NCI-H146 (cell line): ENCODE data around the gene CTRB2.

ENCODE experiments used
- DNase-seq: peaks from one replicate; lab custom pipeline; 2025; lab: John Stamatoyannopoulos, UW

Gene CTRB2

DNA sequence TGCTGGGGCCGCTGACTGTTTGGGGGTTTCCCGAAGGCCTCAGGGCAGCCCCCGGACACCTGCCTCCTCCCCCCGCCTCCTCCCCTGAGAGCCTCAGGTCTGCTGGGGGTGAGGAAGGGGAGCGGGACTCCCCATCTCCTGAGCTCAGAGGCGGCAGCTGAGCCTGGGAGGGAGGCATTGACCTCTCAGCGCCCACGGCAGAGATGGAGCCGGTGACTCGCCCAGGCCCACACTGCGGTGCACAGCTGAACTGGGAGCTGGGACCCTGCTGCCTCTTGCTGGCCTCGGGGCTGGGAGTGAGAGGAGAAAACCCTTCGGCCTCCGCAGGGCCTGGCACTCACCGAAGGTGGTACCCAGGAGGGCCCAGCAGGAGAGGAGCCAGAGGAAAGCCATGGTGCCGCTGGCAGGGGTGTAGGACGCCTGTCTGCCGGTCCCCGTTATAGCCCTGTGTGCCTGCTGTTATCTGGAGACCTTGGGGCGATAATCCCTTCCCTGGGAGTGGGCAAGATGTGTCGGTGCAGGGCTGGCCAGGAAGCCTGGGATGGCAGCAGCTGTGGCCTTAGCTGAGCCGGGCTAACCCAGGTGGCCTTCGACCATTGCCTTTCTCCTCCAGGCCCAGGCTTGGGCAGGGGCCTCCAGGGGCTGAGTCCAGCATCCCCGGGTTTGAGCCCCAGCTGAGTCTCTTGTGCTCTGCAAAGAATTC, at the start of gene CTRB2:
Gene CTRB2, minus strand, starts transcription at position 413 of the 703 bp plus-strand sequence. Its CDS starts 20 bp downstream, at position 393.
- DNase-seq: no peak

DNA sequence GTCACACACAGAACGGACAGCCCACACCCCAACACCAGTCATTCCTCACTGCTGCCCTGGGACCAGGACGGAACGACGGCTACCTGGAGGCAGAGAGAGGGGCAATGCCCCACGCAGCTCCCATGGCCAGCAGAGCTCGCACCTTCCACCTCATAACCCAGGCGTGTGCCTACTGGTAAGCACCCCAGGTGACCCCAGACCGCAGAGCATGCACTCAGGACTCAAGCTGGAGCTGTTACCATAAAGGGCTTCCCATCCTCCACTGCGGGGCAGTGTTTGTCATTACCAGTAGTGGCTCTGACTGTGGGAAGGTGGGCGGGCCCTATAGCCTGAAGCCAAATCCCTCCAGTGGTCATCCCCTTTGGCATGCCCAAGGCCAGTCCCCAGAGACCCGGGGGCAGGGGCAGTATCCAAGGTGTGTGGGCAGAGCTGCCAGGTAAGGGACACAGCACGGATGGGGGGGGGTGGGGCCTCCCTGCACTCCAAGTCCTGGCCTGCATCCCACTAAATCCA, 49.2 kb upstream of the CTRB2 start:
- DNase-seq: no peak

DNA sequence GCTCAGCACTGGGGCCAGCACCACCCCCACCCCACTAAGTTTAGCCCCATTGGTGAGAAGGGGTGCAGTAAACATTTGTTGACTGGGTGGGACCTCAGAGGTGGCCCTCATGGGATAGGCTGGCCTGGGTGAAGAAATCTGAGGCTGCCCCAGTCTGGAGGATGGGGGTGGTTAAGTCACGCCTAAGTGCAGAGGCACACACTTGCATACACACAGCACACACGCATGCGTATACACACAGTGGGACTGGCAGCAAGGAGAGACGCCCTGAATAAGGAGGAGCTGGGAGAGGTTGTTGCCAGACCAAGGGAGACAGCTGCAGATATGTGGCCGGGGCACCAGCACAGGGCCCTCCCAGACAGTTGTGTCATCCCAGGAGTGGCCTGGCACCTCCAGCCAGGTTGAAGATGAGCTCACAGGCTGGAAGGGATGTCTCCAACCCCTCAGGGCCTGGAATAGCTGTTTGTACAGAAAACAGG, 47.4 kb upstream of the CTRB2 start:
- DNase-seq: no peak

DNA sequence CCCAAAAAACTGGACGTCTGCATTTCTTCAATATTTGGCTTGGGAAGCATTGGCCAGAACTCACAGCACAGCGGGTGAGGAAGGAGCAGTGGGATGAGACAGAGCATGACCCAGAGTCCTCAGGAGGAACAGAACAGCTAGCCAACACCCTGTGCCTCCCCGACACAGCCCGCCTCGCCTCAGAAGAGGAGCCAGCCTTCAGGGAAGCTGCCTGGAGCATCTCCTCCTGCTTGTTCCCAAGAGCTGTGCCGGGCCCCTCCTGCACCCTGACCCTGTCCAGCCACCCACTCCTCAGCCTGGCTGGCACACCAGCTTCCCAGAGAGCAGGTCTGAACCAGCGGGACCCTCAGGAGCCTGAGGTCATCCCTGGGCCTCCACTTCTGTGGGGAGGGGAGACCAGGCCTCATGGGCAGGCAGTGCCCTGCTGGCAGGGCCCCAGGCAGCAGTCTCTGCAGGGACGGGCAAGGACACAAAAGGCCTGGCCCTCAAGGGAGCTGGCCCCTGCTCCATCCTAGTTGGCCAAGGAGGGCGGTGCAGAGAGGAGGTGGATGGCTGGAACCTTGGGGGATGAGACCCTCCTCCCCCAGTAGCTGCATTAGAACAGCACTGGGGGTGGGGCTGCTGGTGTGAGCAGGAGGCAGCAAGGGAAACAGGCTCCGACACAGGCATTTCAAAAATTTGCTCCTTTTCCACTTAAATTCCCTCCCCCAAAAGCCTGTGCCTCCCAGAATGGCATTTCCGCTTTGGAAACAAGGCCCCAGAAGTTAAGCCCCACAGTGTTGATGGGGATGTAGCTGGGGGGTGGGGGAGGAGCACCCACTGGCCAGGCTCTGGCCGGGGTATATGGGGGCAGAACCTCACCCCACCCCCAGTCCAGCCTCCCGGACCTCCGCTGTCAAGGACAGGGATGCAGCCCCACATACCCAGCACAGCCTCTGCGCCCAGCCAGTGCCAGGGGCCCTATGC, 46.3 kb upstream of the CTRB2 start:
- no peak for DNase-seq

DNA sequence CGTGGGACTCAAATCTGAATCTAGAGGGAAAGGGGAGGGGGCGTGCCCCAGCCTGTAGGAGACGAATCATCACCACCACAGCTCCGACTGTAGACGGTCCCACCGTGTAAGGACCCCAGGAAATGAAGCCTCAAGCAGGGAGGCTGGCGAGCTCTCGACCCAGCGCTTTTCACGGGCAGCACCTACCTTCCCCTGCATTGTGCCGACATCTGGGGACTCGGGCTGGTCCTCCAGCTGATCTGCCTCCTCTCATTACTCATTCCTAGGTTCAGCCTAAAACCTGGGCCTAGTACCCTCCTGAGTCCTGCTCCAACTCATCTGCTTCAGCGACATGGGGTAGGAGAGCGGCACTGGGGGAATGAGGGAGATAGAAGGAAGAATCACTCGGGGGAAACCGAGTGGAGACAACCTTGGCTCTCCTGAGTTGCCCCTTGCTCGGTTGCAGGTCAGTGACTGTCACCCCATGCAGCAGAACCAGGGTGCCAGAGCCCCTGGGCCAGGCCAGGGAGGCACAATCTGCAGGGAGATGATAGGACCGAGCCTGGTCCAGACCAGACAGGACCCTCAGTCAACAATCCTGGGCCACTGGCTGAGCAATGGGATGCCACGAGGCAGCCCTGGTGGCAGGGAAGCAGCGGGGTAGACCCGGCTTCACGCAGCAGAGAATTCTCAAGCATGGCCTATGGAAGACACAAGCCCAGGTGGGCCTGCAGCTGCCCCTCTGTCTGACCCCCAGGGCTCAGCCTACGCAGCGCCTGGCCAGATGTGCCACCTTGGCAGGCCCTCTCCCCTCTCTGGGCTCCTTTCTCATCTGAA, 45.3 kb upstream of the CTRB2 start:
- DNase-seq: no peak

DNA sequence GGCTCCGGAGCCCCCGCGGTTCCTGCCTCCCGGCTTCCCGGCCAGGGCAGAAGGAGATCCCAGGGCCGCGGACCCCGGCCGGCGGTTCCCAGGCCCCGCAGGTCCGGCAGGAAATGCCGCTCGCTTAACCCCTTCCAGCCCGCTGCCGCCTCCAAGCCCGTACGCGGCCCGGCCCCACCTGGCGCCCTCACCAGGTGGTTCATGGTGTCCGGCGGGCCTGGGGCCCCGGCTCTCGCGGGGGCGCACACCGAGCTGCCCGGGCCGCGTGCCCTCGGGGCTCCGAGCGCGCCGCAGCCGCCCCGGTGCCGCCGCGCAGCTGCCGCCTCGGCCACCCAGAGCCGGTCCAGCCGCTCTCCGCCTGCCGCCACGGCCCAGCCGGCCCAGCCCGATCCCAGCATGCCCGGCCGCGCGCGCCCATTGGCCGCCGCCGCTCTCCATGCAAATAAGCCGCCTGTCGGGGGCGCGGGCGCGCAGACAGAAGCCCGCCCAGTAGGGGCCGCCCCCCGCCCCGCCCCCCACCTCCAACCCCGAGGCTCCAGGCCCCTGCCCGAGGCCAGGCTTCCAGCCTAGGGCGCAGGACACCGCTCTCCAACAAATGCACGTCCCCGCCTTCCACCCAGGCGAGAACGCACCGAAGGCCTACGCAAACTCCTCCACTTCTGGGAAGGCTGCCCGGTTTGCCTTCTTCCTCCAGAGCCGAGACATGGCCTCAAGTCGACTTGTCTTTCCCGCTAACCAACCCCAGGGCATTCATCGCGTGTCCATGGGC, 44.5 kb upstream of the CTRB2 start, which contains the start of gene BCAR1:
Gene BCAR1, minus strand, starts transcription at position 345 of the 769 bp plus-strand sequence. Its CDS starts 142 bp downstream, at position 203.
- DNase-seq: peak; percentile 85

DNA sequence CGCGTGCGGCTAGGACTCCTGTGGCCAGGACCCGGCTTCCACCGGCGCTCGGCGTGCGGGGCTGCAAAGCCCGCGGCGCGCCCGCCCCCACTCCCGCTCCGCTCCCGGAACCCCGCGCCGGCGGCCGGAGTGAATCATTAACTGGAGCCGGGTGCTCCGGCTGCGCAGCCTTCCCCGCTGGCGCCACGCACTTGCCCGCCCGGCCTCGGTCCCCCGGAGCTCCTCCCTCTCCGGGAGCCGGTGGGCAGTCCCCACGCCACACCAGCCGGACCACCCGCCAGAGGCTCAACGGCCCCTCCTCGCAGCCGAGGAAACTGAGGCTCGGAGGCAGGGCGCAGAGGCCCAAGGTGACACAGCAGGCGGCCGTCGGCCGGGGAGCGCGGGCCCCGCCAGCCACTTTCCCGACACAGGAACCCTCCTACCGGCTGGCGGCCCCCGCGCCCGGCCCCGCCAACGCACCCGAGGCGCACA, 43.9 kb upstream of the CTRB2 start:
- no peak for DNase-seq

DNA sequence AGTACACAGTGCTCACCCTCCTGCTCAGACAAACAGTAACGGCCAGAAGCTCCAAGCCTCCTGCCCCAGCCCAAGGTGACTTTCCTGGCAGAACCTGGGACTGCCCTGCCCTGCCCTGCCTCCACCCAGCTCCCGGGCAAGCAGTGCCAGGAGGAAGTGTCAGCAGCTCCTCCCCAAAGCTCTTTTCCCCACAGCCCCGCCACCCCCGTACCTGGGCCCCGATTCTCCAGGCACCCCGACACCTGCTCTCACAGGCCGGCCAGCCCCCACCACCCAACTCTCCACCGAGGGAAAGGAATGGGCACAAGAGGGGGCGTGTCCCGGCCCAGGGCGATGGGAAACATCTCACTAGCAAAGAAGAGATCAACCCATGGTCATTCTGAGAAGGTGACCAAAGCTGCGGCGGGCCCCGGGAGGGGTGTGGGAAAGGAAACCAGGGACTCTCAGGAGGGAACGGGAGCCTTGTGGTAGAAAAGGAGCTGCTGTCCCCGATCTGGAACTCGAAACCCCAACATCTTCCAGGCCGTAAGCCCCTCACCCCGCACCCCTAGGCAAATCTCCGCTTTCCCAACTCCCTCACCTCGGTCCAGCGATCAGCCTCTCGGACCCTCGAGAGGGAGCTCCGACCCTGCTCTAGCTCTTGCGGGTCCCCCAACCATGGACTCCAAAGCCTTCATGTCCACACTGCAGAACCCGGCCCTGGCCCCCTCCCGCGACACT, 43.3 kb upstream of the CTRB2 start:
- DNase-seq: no peak

DNA sequence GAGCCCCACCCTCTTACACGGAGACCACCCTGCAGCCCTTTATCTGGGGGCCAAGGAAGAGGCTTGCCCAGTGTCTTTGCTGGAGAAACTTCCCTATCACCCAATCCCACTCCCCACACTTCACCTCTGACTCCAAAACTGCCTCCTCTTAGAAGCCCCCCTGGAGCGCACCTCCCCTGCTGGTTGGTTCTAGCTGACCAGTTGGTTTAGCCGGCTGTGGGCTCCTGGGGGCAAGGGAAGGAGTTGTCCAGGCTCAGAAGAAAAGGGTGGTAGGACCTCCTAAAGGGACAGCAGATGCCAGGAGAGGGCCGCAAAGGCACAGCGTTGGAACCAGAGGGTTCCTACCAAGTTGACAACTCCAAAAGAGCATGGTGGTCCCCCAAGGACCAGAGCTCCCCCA, 42.5 kb upstream of the CTRB2 start:
- DNase-seq: no peak

DNA sequence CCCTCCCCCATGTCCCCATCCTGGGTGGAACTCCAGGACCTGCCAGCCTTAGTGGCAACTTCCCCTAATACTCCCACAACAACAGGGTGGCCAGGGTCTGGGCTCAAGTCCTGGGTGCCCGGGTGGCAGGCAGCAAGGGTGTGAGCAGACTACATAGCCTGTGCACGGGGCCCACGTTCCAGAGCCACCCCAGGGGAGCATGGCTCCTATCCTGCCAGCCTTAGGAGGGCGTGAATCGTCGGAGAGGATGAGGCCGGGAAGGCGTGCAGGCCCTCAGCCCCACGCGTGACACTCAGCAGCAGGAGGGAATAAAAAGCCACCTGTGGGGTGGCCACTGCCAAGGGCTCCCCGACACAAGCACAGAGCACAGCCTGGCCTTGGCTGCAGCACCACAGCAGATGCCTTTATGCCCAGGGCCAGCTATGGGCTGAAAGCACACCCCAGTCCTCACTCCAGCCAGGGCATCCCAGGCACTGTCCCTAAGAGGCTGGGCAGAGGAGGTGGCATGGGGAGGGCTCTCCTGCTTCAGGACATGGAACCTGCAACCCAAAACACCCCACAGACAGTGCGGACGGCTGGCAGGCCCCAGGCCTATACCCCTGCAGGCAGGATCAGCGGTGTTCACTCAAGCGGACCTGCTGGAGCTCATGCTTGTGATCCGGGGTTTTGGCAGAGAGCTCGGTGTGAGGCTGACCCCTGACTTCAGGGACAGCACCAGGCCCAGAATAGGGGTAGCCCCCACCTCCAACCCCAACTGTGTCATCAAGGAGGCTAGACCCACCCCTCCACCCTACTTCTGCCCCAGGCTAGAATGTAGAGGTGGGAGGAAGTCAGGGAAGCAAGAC, 41.8 kb upstream of the CTRB2 start:
- no peak for DNase-seq

DNA sequence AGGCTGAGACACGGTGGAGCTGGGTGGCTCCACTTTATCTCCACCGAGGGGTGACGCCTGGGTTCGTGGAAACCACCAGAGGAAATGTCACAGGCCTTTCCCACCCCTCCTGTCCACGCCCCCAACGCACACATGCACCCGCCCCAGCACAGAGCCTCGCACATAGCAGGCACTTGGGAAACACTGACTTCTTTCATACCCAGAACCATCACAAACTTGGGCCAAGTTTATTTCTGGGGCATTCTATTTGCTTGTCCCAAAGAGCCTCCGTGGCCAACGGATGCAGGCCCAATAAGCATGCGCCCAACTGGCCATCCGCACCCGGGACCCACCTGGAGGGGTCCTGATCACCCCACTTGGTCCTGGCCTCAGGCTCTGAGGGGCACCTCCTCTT, 41.2 kb upstream of the CTRB2 start:
- DNase-seq: no peak

DNA sequence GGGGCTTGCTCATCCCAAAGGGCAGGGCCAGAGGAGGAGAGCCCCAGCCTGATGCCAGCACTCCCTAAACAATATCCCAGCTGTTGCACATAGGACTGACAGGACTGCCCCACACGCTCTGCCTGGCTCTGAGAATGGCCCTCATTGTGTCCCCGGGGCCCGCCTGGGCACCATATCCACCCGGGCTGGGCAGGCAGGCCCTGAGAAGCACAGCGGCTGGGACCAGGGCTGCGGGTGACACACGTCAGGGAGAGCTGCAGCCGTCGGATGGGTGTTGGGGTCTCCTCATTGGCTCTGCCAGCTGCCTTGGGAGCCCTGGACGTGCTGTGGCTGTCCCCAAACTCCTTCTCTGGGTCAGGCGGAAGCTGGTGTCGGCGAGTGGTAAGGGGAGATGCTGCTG, 40.3 kb upstream of the CTRB2 start:
- no peak for DNase-seq

DNA sequence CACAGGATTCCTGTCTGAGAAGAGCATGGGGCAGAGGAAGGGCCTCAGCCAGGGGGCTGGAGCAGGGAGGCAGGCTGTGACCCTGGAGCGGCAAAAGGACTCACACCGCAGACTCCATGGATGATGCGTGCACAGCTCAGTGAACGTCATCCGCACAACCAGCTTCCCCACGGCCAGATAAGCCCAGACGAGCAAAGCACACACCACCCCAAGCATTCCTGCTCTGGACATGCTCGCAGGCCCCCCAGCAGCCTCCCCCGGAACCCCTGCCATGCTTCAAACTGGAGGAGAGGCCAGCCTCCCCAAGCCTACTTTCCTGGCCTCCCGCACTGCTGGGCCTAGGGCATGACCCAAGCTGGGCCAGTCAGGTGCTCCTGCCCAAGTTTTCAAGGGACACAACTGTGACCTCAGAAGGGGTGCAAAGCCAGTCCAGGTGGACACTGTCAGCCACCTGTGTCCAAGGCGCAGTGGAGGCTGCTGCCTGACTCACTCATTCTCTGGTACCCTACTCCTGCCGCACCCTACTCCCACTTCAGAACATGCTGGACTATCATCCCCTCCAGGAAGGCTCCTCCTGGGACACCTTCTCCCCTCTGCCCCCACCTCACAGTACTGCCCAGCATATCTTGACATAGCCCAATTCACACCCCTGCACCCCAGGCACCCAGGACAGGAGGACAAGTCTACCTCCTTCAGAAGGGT, 39.7 kb upstream of the CTRB2 start:
- no peak for DNase-seq

DNA sequence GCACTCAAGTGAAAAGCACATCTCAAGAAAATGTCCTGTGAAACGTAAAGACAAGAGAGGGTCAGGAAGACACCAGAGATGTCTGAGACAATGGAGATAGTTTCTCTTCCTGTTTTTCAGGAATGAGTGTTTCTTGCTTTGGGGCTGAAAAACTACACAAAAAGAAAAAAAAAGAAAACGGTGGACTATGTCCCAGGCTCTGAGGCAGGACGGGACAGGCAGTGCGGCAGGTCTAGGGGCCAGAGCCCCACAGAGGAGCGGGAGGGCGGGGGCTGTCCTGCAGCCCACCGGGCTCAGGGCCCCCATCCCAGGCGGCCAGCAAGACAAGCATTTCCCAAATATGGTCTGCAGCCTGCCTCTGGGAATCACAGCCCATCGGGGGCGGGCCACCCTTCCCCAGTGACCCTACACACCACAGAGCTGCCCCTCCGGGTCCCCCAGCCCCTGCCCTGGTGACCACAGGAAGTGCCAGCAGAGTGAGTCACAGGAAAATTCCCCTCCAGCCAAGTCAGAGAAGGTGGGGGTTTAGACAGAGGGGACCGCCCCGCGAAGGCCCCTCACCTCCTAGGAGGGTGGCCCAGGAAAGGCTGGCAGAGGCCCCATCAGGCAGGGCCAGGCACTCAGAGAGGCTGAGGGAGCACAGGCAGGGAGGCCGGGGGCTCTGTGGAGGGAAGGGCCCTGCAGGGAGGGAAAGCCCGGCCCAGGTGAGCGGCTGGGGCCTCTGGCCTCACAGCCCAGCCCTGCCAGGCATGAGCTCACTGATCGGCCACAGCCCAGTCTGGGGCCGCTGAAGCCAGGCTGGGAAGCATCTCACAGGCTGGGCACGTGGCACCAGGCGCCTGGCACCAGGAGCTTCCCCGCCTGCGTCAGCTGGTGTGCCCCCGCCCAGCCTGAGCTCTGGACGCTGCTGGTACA, 38.1 kb upstream of the CTRB2 start:
- DNase-seq: no peak

DNA sequence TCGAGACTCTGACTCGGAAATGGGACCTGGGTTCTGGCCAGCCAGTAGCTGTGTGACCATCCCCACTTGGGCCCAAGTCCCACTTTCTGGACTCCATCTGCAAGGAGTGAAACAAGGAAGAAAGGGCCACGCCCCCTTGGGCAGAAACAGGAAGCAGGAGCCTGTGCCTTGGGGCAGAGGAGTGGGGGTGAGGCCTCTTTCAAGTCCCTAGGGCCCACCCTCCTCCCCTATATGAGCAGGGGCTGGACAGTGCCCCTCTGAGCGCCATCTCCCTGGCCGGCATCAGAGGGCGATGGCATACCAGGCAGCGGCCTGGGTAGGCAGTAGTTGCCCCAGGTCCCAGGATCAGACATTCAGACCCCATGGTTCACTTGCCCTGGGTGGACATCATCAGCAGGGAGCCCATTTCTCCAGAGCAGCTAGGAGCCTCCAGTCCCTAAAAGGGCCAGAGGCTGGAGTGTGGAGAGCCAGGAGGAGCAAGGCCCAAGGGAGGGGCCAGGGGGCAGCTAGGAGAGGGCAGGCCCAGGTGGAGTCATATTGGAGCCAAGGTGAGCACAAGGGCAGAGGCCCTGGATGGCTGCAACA, 37.4 kb upstream of the CTRB2 start:
- no peak for DNase-seq

DNA sequence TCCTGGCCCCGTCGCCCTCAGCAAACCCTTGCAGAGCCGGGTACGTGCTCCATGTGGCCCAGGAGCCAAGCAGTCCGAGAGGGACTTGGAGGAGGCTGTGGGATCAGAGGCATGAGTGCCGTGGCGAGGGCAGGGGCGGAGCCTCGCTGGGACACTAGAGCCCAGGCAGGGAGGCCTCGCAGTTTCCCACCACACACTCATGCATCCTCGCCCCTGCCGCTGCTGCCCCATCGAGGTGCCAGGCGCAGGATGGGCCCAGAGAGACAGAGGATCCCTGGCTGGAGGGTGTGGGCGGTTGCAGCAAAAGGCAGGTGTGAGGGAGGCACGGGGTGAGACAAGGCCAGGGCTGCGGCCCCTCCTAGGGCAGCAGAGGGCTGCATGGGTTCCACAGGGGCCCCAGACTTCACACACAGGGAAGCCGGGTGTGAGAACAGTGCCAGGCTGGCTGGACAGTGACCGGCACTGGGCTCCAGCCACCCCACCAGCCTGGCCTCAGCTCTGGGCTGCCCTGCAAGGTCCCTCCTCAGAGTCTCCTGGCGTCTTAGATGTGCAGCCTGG, 36.8 kb upstream of the CTRB2 start:
- no peak for DNase-seq
